T-helper 2 cell treated with Interferon-gamma antibody and Interleukin-4, amounts not matched to agents 5 μg/mL and 100 μg/mL, for 36 hours (primary cell): Measurements from ENCODE around the gene UBE2Q1.
"Not testable (repeated sequence)": the region's sequence is repeated elsewhere in the genome, so short reads cannot be mapped to it uniquely, and the experiment has no call there.

Experiments used
- DNase-seq: peaks from one replicate; pipeline ENCODE4 v3.0.0; 2021; ENCODE audit warnings: low spot score
- H3K27ac Mint-ChIP-seq: one replicate; pipeline ENCODE4 v1.8.0; 2021; ENCODE audit warnings: mild to moderate bottlenecking, mixed read lengths
- H3K27me3 Mint-ChIP-seq: one replicate; pipeline ENCODE4 v1.8.0; 2021; ENCODE audit warnings: low read depth, mixed read lengths
- H3K36me3 Mint-ChIP-seq: one replicate; pipeline ENCODE4 v1.8.0; 2021; ENCODE audit warnings: low read depth, mixed read lengths
- H3K4me1 Mint-ChIP-seq: one replicate; pipeline ENCODE4 v1.8.0; 2021; ENCODE audit warnings: low read depth, mixed read lengths
- H3K4me3 Mint-ChIP-seq: one replicate; pipeline ENCODE4 v1.8.0; 2022; ENCODE audit warnings: mild to moderate bottlenecking, moderate library complexity, mixed read lengths
- H3K9me3 Mint-ChIP-seq: one replicate; pipeline ENCODE4 v1.8.0; 2021; ENCODE audit warnings: mixed read lengths

UBE2Q1 gene

GRCh38 chr1:154552036-154552435 lies 6.4 kb downstream of the UBE2Q1 start:
- no peaks in the 10 kb centered on the region for H3K9me3 Mint-ChIP-seq
- no peaks in the 10 kb centered on the region for H3K27me3 Mint-ChIP-seq
- H3K27ac Mint-ChIP-seq, result no peak overlapping the region
- H3K4me1 Mint-ChIP-seq, result peaks cover 19% of the 10 kb centered on the region
- H3K4me3 Mint-ChIP-seq, result no peak overlapping the region
- DNase-seq, result no peak
- peaks cover 68% of the 10 kb centered on the region for H3K36me3 Mint-ChIP-seq

GRCh38 chr1:154551474-154551873 lies 7.0 kb downstream of the UBE2Q1 start:
- Mint-ChIP-seq H3K4me1 (peaks cover 16% of the 10 kb centered on the region), H3K27ac (no peak overlapping the region), H3K9me3 (no peaks in the 10 kb centered on the region), H3K4me3 (no peak overlapping the region), H3K36me3 (peaks cover 66% of the 10 kb centered on the region), H3K27me3 (no peaks in the 10 kb centered on the region)
- DNase-seq, result no peak

GRCh38 chr1:154550657-154551056 lies 7.8 kb downstream of the UBE2Q1 start:
- H3K27ac Mint-ChIP-seq, result no peak overlapping the region

DNA sequence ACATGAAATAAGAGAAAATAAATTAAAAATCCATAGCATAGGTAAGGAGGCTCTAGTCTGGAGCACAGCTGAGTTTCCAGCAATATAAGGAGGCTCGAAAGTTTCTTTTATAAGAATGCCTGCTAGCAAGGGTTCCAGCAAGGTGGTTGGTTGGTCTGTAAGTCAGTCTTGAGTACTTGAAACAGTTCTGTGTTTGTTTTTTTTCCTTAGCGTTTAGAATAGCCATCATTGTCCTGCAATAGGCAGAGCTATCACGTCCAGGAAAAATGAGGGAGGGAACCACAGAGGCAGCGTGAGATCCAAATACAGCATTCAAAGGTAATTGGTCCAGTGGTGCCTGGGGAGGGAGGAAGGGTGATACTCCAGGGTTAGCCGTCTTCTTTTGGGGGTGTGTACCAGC lies 8.4 kb downstream of the UBE2Q1 start:
- H3K27me3 Mint-ChIP-seq, result no peaks in the 10 kb centered on the region
- peaks cover 7% of the 10 kb centered on the region for H3K4me1 Mint-ChIP-seq
- H3K4me3 Mint-ChIP-seq, result no peak overlapping the region
- H3K27ac Mint-ChIP-seq, result no peak overlapping the region
- H3K9me3 Mint-ChIP-seq, result no peaks in the 10 kb centered on the region
- peaks cover 53% of the 10 kb centered on the region for H3K36me3 Mint-ChIP-seq
- no peak for DNase-seq

More at GRCh38 chr1:154550657-154551056, 7.8 kb downstream of the UBE2Q1 start:
- no peaks in the 10 kb centered on the region for H3K27me3 Mint-ChIP-seq
- H3K4me3 Mint-ChIP-seq, result no peak overlapping the region
- peaks cover 8% of the 10 kb centered on the region for H3K4me1 Mint-ChIP-seq
- no peaks in the 10 kb centered on the region for H3K9me3 Mint-ChIP-seq
- H3K36me3 Mint-ChIP-seq, result peaks cover 59% of the 10 kb centered on the region
- DNase-seq, result no peak

DNA sequence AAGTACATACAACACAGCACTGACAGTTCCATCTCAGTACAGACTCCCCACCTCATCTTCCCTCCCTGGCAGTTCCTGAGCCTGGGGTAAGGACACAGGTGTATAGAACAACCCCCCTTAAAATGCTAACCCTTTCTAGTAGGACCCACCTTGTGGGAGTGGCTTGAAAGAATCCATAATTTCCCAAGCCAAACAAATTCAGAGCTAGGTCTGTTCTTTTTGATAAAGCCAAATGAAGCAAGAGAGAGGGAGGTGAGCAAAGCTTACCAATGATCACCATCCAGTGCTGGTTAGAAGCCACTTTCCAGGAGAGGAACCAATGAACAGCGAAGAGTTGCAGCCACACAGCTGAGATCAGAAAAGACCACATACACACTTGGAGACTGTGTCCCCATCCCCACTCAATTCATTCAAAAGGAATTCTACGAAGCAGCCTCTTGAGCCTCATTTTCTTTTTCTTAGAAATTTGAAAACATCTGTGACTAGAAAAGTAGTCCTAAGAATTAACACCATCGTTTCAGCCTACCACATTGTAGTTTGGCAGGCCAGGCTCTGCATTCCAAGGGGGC lies 9.2 kb downstream of the UBE2Q1 start:
- H3K27ac Mint-ChIP-seq, result peak overlapping the region; percentile 53
- no peak overlapping the region for H3K4me3 Mint-ChIP-seq

DNA sequence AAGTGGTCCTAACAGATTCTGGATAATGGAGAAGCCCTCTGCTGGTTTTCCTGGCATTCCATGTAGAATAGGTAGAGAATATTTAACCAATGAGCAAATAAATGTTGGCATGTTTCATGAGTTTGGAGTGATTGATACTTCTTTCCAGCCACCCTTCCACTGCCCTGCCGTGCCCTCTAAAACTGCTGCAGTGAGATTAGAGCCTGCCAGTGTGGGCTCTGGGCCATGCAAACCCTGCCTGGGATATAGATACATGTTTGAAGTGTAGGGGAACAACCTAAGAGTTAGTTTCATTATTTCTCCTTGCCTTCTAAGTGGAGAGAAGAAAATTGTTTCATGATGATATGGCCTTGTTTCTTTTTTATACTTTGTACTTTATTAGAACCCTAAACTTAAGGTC lies 10.4 kb downstream of the UBE2Q1 start:
- H3K4me3 Mint-ChIP-seq, result no peak overlapping the region
- H3K36me3 Mint-ChIP-seq, result peaks cover 36% of the 10 kb centered on the region
- H3K27ac Mint-ChIP-seq, result no peak overlapping the region
- H3K27me3 Mint-ChIP-seq, result peaks cover 3% of the 10 kb centered on the region
- DNase-seq, result no peak
- H3K4me1 Mint-ChIP-seq, result peaks cover 7% of the 10 kb centered on the region
- H3K9me3 Mint-ChIP-seq, result no peaks in the 10 kb centered on the region

More for the DNA sequence above, 9.2 kb downstream of the UBE2Q1 start:
- no peak for DNase-seq
- Mint-ChIP-seq H3K9me3 (no peaks in the 10 kb centered on the region), H3K4me1 (peaks cover 7% of the 10 kb centered on the region), H3K27me3 (peaks cover 3% of the 10 kb centered on the region), H3K36me3 (peaks cover 46% of the 10 kb centered on the region)

DNA sequence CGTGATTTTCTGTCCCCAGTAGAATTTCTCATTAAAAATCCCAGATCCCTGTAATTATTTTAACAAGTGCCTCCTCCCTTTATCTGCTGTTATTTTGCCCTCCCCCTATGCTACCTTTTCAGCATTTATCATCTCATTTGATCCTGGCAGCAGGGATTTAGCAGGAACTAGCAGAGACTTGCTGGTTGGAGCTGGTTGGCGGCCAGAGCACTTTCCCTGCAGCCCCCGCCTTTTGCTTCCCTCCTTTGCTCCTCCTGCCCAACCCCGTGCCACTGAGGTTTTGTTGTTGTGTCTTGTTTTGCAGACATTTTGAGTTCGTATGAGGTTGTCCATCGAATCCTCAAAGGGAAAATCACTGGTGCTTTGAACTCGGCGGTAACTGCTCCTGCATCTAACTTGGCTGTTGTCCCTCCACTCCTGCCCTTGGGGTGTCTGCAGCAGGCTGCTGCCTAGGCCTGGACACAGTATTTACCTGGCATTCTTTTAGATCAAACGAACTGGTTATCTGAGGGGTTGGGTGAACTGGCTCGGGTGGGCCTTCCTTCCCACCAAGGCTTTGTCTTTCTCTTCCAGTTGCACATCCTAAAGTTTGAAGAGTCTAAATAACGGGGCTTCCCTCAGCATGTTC lies 11.2 kb downstream of the UBE2Q1 start:
- Mint-ChIP-seq H3K27me3 (peaks cover 3% of the 10 kb centered on the region), H3K36me3 (peaks cover 29% of the 10 kb centered on the region), H3K4me3 (no peak overlapping the region), H3K27ac (no peak overlapping the region), H3K4me1 (peaks cover 7% of the 10 kb centered on the region), H3K9me3 (no peaks in the 10 kb centered on the region)
- no peak for DNase-seq

DNA sequence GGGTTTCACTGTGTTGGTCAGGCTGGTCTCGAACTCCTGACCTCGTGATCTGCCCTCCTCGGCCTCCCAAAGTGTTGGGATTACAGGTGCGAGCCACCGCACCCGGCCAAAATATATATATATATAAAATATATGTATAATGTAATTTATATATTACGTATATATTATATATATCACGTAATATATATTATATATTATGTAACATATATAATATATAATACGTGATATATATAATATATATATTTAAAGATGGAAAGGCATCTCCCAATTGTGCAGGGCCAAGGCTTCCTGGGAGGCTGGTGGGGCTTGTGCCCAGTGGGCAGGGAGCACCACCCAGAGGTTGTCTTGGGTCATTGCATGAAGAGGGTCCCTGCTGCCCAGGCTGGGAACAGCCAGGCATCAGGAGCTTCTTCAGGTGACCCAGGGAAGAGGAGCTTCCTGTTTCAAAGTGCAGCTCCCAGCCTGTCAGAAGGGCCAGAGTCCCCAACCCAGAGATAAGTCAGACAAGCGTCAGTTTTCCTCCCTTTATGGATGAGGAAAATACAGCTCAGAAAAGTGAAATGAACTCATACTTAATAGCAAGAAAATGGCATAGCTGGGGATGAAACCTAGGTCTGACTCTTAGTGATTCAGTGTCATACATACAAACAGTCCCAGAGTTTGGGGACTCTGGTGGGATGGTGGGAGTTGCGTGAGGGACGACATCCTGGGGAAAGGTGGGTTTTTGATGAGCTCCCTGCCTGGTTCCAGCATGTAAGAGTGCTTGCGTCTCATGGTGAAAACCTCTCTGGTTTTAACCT lies 12.0 kb downstream of the UBE2Q1 start:
- H3K27ac Mint-ChIP-seq, result no peak overlapping the region
- no peaks in the 10 kb centered on the region for H3K9me3 Mint-ChIP-seq
- H3K27me3 Mint-ChIP-seq, result peaks cover 5% of the 10 kb centered on the region
- peaks cover 7% of the 10 kb centered on the region for H3K4me1 Mint-ChIP-seq
- H3K36me3 Mint-ChIP-seq, result peaks cover 25% of the 10 kb centered on the region
- DNase-seq, result peak; percentile 32
- H3K4me3 Mint-ChIP-seq, result no peak overlapping the region

DNA sequence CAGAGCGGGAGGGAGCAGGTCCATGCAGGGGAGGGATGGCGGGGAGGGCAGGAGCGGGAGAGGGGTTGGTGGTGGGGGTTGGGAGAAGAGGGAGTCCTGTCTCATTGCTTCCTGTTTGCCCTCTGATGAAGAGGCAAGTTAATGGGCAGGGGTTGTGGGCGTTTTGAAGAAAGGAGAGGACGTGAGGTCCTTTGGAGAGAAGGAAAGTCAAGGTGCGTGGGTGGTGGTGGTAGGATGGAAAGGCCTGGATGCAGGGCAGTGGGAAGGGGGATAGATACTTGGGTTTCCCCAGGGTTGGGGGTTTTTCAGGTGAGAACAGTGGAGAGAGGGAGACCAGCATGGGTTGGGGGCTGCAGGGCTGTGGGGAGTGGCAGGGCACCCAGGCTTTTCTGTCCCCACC lies 17.2 kb downstream of the UBE2Q1 start:
- Mint-ChIP-seq H3K4me1 (no peaks in the 10 kb centered on the region), H3K27me3 (peaks cover 16% of the 10 kb centered on the region), H3K4me3 (no peak overlapping the region), H3K36me3 (no peaks in the 10 kb centered on the region), H3K9me3 (no peaks in the 10 kb centered on the region), H3K27ac (no peak overlapping the region)
- no peak for DNase-seq

DNA sequence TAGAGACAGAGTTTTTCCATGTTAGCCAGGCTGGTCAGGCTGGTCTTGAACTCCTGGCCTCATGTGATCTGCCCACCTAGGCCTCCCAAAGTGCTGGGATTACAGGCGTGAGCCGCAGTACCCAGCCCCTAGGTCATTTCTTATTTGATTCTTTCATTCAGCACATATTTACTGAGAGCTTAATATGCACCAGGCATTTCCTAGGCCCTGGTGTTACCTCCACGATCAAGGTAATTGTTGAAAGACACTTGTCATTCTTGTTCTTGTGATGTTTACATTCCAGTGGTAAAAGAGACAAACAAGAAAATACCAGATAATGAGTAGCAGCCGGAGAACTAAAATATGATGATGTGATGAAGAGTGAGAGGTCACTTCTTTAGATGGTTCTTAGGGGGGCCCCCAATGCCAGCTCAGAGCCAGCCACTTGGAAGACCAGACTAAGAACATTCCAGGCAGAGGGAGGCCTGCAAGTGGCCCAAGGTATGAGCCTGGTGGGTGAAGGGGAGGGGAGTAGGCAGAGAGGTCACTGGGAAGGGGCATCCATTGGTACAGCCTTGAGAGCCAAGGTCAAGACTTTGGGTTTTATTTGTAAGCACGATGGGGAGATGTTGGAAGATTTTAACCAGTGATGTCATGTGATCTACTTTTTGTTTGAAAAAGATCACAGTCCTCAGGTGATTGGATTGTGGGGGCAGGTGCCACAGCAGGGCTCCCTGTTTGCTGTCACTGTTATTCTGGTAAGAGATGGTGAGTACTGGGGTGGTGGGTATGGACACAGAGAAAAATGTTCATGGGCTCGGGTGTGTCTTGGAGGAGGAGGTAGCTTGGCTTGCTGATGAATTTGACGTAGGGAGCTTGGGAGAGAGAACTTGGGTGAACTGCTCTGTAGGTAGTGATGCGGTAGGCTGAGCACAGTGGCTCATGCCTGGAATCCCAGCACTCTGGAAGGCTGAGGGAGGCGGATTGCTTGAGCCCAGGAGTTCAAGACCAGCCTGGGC lies 18.7 kb downstream of the UBE2Q1 start:
- H3K27me3 Mint-ChIP-seq, result peaks cover 22% of the 10 kb centered on the region

GRCh38 chr1:154536570-154536969 lies 21.9 kb downstream of the UBE2Q1 start:
- Mint-ChIP-seq H3K27me3 (peaks cover 21% of the 10 kb centered on the region), H3K4me1 (no peaks in the 10 kb centered on the region), H3K36me3 (no peaks in the 10 kb centered on the region), H3K27ac (no peak overlapping the region), H3K9me3 (no peaks in the 10 kb centered on the region), H3K4me3 (no peak overlapping the region)
- DNase-seq, result no peak

More for the DNA sequence above, 18.7 kb downstream of the UBE2Q1 start:
- Mint-ChIP-seq H3K27ac (no peak overlapping the region), H3K36me3 (no peaks in the 10 kb centered on the region), H3K9me3 (no peaks in the 10 kb centered on the region), H3K4me1 (no peaks in the 10 kb centered on the region), H3K4me3 (no peak overlapping the region)
- DNase-seq, result no peak

DNA sequence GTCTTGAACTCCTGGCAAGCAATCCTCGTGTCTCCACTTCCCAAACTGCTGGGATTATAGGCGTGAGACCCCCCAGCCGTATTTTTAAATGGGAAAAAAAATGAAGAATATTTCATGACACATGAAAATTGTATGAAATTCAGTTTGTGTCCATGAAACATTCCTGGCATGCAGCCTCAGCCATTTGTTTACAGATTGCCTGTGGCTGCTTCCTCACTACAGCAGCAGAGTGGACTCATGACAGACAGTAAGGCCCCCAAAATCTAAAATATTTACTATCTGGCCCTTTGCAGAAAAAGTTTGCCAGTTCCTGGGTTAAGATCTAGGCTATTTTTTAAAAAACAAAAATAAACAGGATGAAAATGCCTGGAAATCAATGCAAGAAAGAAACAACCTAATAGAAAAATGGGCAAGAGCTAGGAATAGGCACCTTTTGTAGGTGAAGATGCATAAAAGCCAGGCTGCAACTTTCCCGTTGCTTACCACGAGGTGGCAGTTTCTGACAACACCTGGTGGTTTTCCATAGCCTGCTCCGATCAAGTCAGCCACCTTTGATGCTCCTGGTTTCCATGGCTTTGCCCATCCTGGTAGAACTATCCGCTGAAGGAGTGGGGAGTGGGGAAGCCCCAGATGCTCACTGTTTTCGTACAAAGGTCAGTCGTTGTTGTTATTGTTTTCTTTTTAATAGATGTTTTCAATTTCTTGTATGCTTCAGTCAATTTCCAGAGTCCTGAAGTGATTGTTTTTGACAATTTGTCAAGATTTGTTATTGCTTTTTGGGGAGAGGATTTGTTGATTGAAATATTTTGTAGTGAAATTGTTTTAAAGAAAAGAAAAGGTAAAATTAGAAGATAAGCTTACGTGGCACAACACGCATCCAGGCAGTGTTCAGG lies 24.3 kb downstream of the UBE2Q1 start:
- H3K4me3 Mint-ChIP-seq, result no peak overlapping the region
- DNase-seq, result no peak
- H3K27me3 Mint-ChIP-seq, result peaks cover 10% of the 10 kb centered on the region
- H3K27ac Mint-ChIP-seq, result no peak overlapping the region
- no peaks in the 10 kb centered on the region for H3K4me1 Mint-ChIP-seq
- no peaks in the 10 kb centered on the region for H3K9me3 Mint-ChIP-seq
- no peaks in the 10 kb centered on the region for H3K36me3 Mint-ChIP-seq

- H3K27ac Mint-ChIP-seq, H3K4me3 Mint-ChIP-seq, DNase-seq, H3K27me3 Mint-ChIP-seq, H3K4me1 Mint-ChIP-seq, H3K9me3 Mint-ChIP-seq, H3K36me3 Mint-ChIP-seq: not testable (repeated sequence)
Measured at GRCh38 chr1:154531950-154532349, 26.5 kb downstream of the UBE2Q1 start.
